Measurements from ENCODE around the gene YPEL1.

- TF ChIP-seq MAX (IDR thresholded peaks at IDR 0.05) (no peak), SRF (IDR thresholded peaks at IDR 0.05; ENCODE audit: low read depth) (no peak), YY1 (IDR thresholded peaks at IDR 0.05; ENCODE audit: extremely low read depth, insufficient replicate concordance, low read depth, low read length) (no peak), CTCF (IDR thresholded peaks at IDR 0.05 in 2 of 3, conservative IDR thresholded peaks at IDR 0.05 in 1 of 3; ENCODE audit: borderline replicate concordance in 1 of 3, insufficient read depth in 1 of 3, low read depth in 2 of 3, low read length in 2 of 3) (no peak), POLR2AphosphoS5 (IDR thresholded peaks at IDR 0.05; ENCODE audit: low read depth, low read length) (no peak), CEBPB (IDR thresholded peaks at IDR 0.05; ENCODE audit: low read depth) (no peak), CBX3 (IDR thresholded peaks at IDR 0.05; ENCODE audit: low read depth) (no peak), REST (IDR thresholded peaks at IDR 0.05; ENCODE audit: low read depth) (no peak), EZH2 (IDR thresholded peaks at IDR 0.05) (no peak), ZFX (IDR thresholded peaks at IDR 0.05) (no peak), EZH2phosphoT487 (IDR thresholded peaks at IDR 0.05; ENCODE audit: borderline replicate concordance) (no peak), POLR2A (IDR thresholded peaks at IDR 0.05; ENCODE audit: borderline replicate concordance, extremely low read depth, insufficient read depth, insufficient read length) (no peak)
Observed at GRCh38 chr22:21682385-21683175, 53.0 kb downstream of the YPEL1 start.
